Activated CD4-positive, alpha-beta T cell treated with anti-CD3 and anti-CD28 coated beads, Interleukin-2, amount 10 ng/mL, durations not matched to agents 24 days and 14 days (primary cell): ENCODE data around the gene GLIS1. TPM values are rescaled to one million over a fixed set of nuclear protein-coding genes. Genes with fewer than 3 reads are reported as not detected.

Experiments used
- DNase-seq: peaks from one replicate; pipeline ENCODE4 v3.0.0; 2022
- H3K27ac Mint-ChIP-seq: one replicate; pipeline ENCODE4 v1.8.0; 2022; ENCODE audit warnings: mild to moderate bottlenecking, mixed read lengths
- H3K27me3 Mint-ChIP-seq: one replicate; pipeline ENCODE4 v1.8.0; 2022; ENCODE audit warnings: mixed read lengths
- H3K36me3 Mint-ChIP-seq: one replicate; pipeline ENCODE4 v1.8.0; 2022; ENCODE audit warnings: low read depth, mild to moderate bottlenecking, mixed read lengths
- H3K4me1 Mint-ChIP-seq: one replicate; pipeline ENCODE4 v1.8.0; 2021; ENCODE audit warnings: mixed read lengths
- H3K4me3 Mint-ChIP-seq: one replicate; pipeline ENCODE4 v1.8.0; 2022; ENCODE audit warnings: mild to moderate bottlenecking, moderate library complexity, mixed read lengths
- H3K9me3 Mint-ChIP-seq: one replicate; pipeline ENCODE4 v1.8.0; 2021; ENCODE audit warnings: mixed read lengths
- intact Hi-C: fragments of 100-400 bp; cut with micrococcal nuclease; formaldehyde crosslinking; loops from one replicate; pipeline ENCODE4 v1.15.1; 2023
- total RNA-seq: library from RNA; stranded (reverse); gene quantifications from 2 replicates; pipeline ENCODE4 v1.2.3, GENCODE V29; 2022

Gene GLIS1
- total RNA-seq, 1 donor from 2014 or later: not detected

GRCh38 chr1:53700776-53701175, 38.2 kb downstream of the GLIS1 start:
- Mint-ChIP-seq H3K4me3 (no peak overlapping the region), H3K36me3 (no peaks in the 10 kb centered on the region), H3K27me3 (peaks cover 2% of the 10 kb centered on the region), H3K4me1 (no peaks in the 10 kb centered on the region), H3K9me3 (no peaks in the 10 kb centered on the region), H3K27ac (no peak overlapping the region)
- intact Hi-C loops: no loop called here
- DNase-seq: no peak

GRCh38 chr1:53699981-53700380, 39.0 kb downstream of the GLIS1 start:
- peaks cover under 1% of the 10 kb centered on the region for H3K27me3 Mint-ChIP-seq
- no peaks in the 10 kb centered on the region for H3K4me1 Mint-ChIP-seq
- intact Hi-C loops: no loop called here
- no peaks in the 10 kb centered on the region for H3K36me3 Mint-ChIP-seq
- no peak overlapping the region for H3K27ac Mint-ChIP-seq
- DNase-seq: no peak
- H3K4me3 Mint-ChIP-seq: no peak overlapping the region
- no peaks in the 10 kb centered on the region for H3K9me3 Mint-ChIP-seq

GRCh38 chr1:53698384-53698980, 40.5 kb downstream of the GLIS1 start:
- Mint-ChIP-seq H3K27ac (no peak overlapping the region), H3K27me3 (no peaks in the 10 kb centered on the region), H3K4me3 (no peak overlapping the region), H3K36me3 (no peaks in the 10 kb centered on the region), H3K4me1 (no peaks in the 10 kb centered on the region), H3K9me3 (no peaks in the 10 kb centered on the region)
- DNase-seq: no peak
- intact Hi-C loops: no loop called here

GRCh38 chr1:53697721-53698383, 41.1 kb downstream of the GLIS1 start:
- intact Hi-C loops: no loop called here
- no peaks in the 10 kb centered on the region for H3K36me3 Mint-ChIP-seq
- H3K4me3 Mint-ChIP-seq: no peak overlapping the region
- no peaks in the 10 kb centered on the region for H3K9me3 Mint-ChIP-seq
- DNase-seq: no peak
- no peak overlapping the region for H3K27ac Mint-ChIP-seq
- no peaks in the 10 kb centered on the region for H3K4me1 Mint-ChIP-seq
- H3K27me3 Mint-ChIP-seq: no peaks in the 10 kb centered on the region

- intact Hi-C loops: no loop called here
- no peaks in the 10 kb centered on the region for H3K4me1 Mint-ChIP-seq
- no peaks in the 10 kb centered on the region for H3K9me3 Mint-ChIP-seq
- H3K27ac Mint-ChIP-seq: no peak overlapping the region
- H3K27me3 Mint-ChIP-seq: no peaks in the 10 kb centered on the region
- H3K36me3 Mint-ChIP-seq: no peaks in the 10 kb centered on the region
- DNase-seq: no peak
- no peak overlapping the region for H3K4me3 Mint-ChIP-seq
Observed at GRCh38 chr1:53696990-53697389, 42.0 kb downstream of the GLIS1 start.

GRCh38 chr1:53696571-53696970, 42.4 kb downstream of the GLIS1 start:
- Mint-ChIP-seq H3K36me3 (no peaks in the 10 kb centered on the region), H3K4me1 (no peaks in the 10 kb centered on the region), H3K27ac (no peak overlapping the region), H3K4me3 (no peak overlapping the region), H3K9me3 (no peaks in the 10 kb centered on the region), H3K27me3 (no peaks in the 10 kb centered on the region)
- intact Hi-C loops: no loop called here
- no peak for DNase-seq

GRCh38 chr1:53696051-53696450, 42.9 kb downstream of the GLIS1 start:
- H3K27ac Mint-ChIP-seq: no peak overlapping the region
- H3K4me3 Mint-ChIP-seq: no peak overlapping the region
- H3K27me3 Mint-ChIP-seq: no peaks in the 10 kb centered on the region
- H3K36me3 Mint-ChIP-seq: no peaks in the 10 kb centered on the region
- intact Hi-C loops: no loop called here
- H3K9me3 Mint-ChIP-seq: no peaks in the 10 kb centered on the region
- DNase-seq: no peak
- no peaks in the 10 kb centered on the region for H3K4me1 Mint-ChIP-seq

- Mint-ChIP-seq H3K9me3 (no peaks in the 10 kb centered on the region), H3K4me1 (no peaks in the 10 kb centered on the region), H3K27me3 (no peaks in the 10 kb centered on the region), H3K27ac (no peak overlapping the region), H3K36me3 (no peaks in the 10 kb centered on the region), H3K4me3 (no peak overlapping the region)
- no peak for DNase-seq
- intact Hi-C loops: no loop called here
Observed at GRCh38 chr1:53695116-53695515, 43.8 kb downstream of the GLIS1 start.

- H3K4me3 Mint-ChIP-seq: no peak overlapping the region
- no peak for DNase-seq
- intact Hi-C loops: no loop called here
Observed at GRCh38 chr1:53694718-53695091, 44.3 kb downstream of the GLIS1 start.

GRCh38 chr1:53693773-53694717, 44.9 kb downstream of the GLIS1 start:
- intact Hi-C loops: no loop called here
- Mint-ChIP-seq H3K9me3 (no peaks in the 10 kb centered on the region), H3K4me1 (no peaks in the 10 kb centered on the region)

More at GRCh38 chr1:53694718-53695091, 44.3 kb downstream of the GLIS1 start:
- Mint-ChIP-seq H3K27ac (no peak overlapping the region), H3K36me3 (no peaks in the 10 kb centered on the region), H3K9me3 (no peaks in the 10 kb centered on the region), H3K4me1 (no peaks in the 10 kb centered on the region), H3K27me3 (no peaks in the 10 kb centered on the region)

GRCh38 chr1:53693339-53693738, 45.6 kb downstream of the GLIS1 start:
- H3K9me3 Mint-ChIP-seq: no peaks in the 10 kb centered on the region
- H3K27me3 Mint-ChIP-seq: no peaks in the 10 kb centered on the region
- H3K4me3 Mint-ChIP-seq: no peak overlapping the region
- H3K4me1 Mint-ChIP-seq: no peaks in the 10 kb centered on the region
- no peak for DNase-seq
- intact Hi-C loops: no loop called here
- H3K27ac Mint-ChIP-seq: no peak overlapping the region
- no peaks in the 10 kb centered on the region for H3K36me3 Mint-ChIP-seq

More at GRCh38 chr1:53693773-53694717, 44.9 kb downstream of the GLIS1 start:
- no peak for DNase-seq
- H3K4me3 Mint-ChIP-seq: no peak overlapping the region
- H3K27me3 Mint-ChIP-seq: no peaks in the 10 kb centered on the region
- no peaks in the 10 kb centered on the region for H3K36me3 Mint-ChIP-seq
- H3K27ac Mint-ChIP-seq: no peak overlapping the region

GRCh38 chr1:53691326-53691725, 47.6 kb downstream of the GLIS1 start:
- H3K27me3 Mint-ChIP-seq: peaks cover 3% of the 10 kb centered on the region
- no peak overlapping the region for H3K4me3 Mint-ChIP-seq
- no peaks in the 10 kb centered on the region for H3K4me1 Mint-ChIP-seq
- no peaks in the 10 kb centered on the region for H3K9me3 Mint-ChIP-seq
- H3K36me3 Mint-ChIP-seq: no peaks in the 10 kb centered on the region
- H3K27ac Mint-ChIP-seq: no peak overlapping the region
- intact Hi-C loops: no loop called here
- no peak for DNase-seq

- H3K27ac Mint-ChIP-seq: no peak overlapping the region
- intact Hi-C loops: no loop called here
- no peak overlapping the region for H3K4me3 Mint-ChIP-seq
- no peaks in the 10 kb centered on the region for H3K9me3 Mint-ChIP-seq
- H3K36me3 Mint-ChIP-seq: no peaks in the 10 kb centered on the region
- DNase-seq: no peak
- H3K4me1 Mint-ChIP-seq: no peaks in the 10 kb centered on the region
- H3K27me3 Mint-ChIP-seq: peaks cover 10% of the 10 kb centered on the region
Observed at GRCh38 chr1:53690411-53690810, 48.6 kb downstream of the GLIS1 start.

- intact Hi-C loops: no loop called here
- H3K27me3 Mint-ChIP-seq: peaks cover 12% of the 10 kb centered on the region
- no peak overlapping the region for H3K27ac Mint-ChIP-seq
- no peaks in the 10 kb centered on the region for H3K4me1 Mint-ChIP-seq
- no peaks in the 10 kb centered on the region for H3K36me3 Mint-ChIP-seq
- no peak for DNase-seq
- no peaks in the 10 kb centered on the region for H3K9me3 Mint-ChIP-seq
- H3K4me3 Mint-ChIP-seq: no peak overlapping the region
Observed at GRCh38 chr1:53689736-53690326, 49.1 kb downstream of the GLIS1 start.
